Measurements from ENCODE around the gene ZACN. TPM values are rescaled to one million over a fixed set of nuclear protein-coding genes. Genes with fewer than 3 reads are reported as not detected.
A peak's percentile ranks its signal among the peaks of the same experiment; 100 is the strongest.

The ZACN gene
- total and polyA plus RNA-seq, 2 donors from 2014 or later = 0.22 TPM; not detected in 1

DNA sequence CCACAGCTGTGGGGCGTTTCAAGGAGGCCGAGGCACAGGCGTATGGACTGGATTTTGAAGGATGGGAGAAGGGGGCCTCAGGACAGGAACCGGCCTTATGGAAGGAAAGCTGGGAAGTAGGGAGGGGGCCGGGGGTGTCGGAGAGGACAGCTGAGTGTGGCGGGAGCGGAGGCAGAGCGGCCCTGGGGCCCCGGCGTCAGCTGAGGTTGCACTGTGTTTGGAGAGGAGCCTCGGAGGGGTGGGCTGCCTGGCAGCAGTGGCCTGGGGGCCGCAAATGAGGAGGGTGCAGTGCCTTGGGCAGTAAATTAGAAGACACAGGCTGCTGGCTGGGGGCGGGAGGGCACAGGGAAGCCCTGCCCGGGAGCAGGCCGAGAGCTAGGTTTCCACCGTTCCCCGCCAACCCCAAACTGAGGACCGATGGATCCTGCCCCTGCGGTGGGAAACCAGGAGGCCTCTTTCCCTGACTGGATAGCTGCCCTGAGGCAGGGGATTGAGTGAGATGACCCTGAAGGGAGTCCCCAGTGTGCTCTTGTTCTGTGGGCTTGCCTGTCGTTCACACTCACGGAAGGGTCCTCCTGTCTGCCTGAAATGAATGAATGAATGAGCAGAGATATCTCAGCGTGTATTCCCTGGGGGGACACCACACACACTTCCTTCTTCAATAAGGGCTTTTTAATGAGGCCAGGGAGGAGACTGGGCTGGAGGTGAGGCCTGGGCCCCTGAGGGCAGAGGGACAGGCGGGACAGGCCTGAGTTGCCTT is 43.6 kb downstream of the ZACN start:
- FAIRE-seq = no peak
- intact Hi-C loops (cut with DNase I) = loop anchor here (5.0 kb wide), 1 partner anchor 155 kb away; no protein-coding TSS in a partner anchor

DNA sequence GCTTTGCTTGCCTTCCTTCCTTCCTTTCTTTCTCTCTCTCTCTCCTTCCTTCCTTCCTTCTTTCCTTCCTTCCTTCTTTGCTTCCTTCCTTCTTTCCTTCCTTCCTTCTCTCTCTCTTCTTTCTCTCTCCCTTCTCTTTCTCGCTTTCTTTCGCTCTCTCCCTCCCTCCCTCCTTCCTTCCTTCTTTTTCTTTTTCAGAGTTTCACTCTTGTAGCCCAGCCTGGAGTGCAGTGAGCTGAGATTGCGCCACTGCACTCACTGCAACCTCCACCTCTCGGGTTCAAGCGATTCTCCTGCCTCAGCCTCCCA is 44.2 kb downstream of the ZACN start:
- TF ChIP-seq, protein P1, sequence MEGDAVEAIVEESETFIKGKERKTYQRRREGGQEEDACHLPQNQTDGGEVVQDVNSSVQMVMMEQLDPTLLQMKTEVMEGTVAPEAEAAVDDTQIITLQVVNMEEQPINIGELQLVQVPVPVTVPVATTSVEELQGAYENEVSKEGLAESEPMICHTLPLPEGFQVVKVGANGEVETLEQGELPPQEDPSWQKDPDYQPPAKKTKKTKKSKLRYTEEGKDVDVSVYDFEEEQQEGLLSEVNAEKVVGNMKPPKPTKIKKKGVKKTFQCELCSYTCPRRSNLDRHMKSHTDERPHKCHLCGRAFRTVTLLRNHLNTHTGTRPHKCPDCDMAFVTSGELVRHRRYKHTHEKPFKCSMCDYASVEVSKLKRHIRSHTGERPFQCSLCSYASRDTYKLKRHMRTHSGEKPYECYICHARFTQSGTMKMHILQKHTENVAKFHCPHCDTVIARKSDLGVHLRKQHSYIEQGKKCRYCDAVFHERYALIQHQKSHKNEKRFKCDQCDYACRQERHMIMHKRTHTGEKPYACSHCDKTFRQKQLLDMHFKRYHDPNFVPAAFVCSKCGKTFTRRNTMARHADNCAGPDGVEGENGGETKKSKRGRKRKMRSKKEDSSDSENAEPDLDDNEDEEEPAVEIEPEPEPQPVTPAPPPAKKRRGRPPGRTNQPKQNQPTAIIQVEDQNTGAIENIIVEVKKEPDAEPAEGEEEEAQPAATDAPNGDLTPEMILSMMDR (IDR thresholded peaks at IDR 0.05; ENCODE audit: borderline replicate concordance, extremely low read depth, insufficient read depth) = no peak
- Histone ChIP-seq H3K9ac (ENCODE audit: low read length in 3 of 3) (no peak overlapping the region), H3K36me3 (ENCODE audit: control insufficient read depth in 2 of 3, insufficient read depth in 3 of 3, low read length in 3 of 3) (no peaks in the 10 kb centered on the region), H3K27ac (ENCODE audit: low read depth in 2 of 2, low read length in 2 of 2) (no peak overlapping the region), H3K4me1 (ENCODE audit: control insufficient read depth in 2 of 3, insufficient read depth in 2 of 3, low read depth in 1 of 3, low read length in 3 of 3) (peaks cover 0 to 6% (median 0%) of the 10 kb centered on the region in 3 donors), H3K4me3 (ENCODE audit: low read length in 3 of 3) (no peak overlapping the region), H3K9me3 (ENCODE audit: control insufficient read depth in 2 of 3, insufficient read depth in 1 of 3, low read length in 3 of 3) (no peaks in the 10 kb centered on the region), H3K27me3 (ENCODE audit: control insufficient read depth, insufficient read depth, low read length) (no peaks in the 10 kb centered on the region)
- intact Hi-C loops (cut with DNase I) = loop anchor here (5.0 kb wide), 1 partner anchor 154 kb away; no protein-coding TSS in a partner anchor
- no peak for FAIRE-seq
- no peak for DNase-seq

More for the DNA sequence above, 43.6 kb downstream of the ZACN start:
- peak in 1 of 5 donors; percentile 58 for DNase-seq
- Histone ChIP-seq H3K27ac (ENCODE audit: low read depth in 2 of 2, low read length in 2 of 2) (no peak overlapping the region), H3K9ac (ENCODE audit: low read length in 3 of 3) (no peak overlapping the region), H3K36me3 (ENCODE audit: control insufficient read depth in 2 of 3, insufficient read depth in 3 of 3, low read length in 3 of 3) (no peaks in the 10 kb centered on the region), H3K9me3 (ENCODE audit: control insufficient read depth in 2 of 3, insufficient read depth in 1 of 3, low read length in 3 of 3) (no peaks in the 10 kb centered on the region), H3K4me1 (ENCODE audit: control insufficient read depth in 2 of 3, insufficient read depth in 2 of 3, low read depth in 1 of 3, low read length in 3 of 3) (peaks cover 0 to 6% (median 0%) of the 10 kb centered on the region in 3 donors), H3K27me3 (ENCODE audit: control insufficient read depth, insufficient read depth, low read length) (no peaks in the 10 kb centered on the region), H3K4me3 (ENCODE audit: low read length in 3 of 3) (no peak overlapping the region)
- TF ChIP-seq, protein P1 (IDR thresholded peaks at IDR 0.05; ENCODE audit: borderline replicate concordance, extremely low read depth, insufficient read depth) = no peak

DNA sequence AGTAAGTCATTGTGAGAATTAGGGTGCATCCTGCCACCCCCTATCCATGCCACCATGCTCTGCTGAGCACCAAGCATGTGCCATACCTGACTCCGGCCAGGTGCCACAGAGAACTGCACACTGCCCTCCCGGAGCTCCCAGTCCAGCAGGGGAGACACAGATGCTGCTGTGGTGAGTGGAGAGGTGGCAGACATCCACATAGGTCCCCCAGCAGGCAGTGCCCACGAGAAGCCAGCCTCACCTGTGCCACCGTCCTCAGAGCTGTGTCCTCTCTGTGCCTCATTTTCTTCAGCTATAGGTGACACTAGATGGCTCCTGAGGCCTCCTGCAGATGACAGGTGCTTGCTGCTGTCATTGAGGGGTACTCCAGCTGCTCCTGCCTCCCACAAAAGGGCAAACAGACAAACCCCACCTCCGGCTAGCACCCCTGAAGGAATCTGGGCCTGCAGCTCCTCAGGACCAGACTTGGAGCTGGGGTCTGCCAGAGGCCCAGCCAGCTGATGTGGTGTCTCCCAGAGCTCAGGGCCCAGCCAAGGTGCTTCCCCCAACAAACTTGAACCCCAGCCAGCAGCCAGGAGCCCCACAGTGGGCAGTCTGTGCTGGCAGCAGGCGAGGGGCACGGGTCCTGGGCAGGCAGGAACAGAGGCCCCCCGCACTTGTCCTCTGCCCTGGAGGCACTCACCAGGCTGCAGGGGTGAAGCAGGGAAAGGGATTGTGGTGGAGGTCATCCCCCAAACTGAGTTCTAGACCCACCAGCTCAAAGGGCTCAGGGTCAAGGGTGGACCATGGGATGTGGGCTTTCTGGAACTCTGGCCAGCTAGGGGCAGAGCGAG is 45.0 kb downstream of the ZACN start:
- TF ChIP-seq, protein P1 (IDR thresholded peaks at IDR 0.05; ENCODE audit: borderline replicate concordance, extremely low read depth, insufficient read depth) = no peak
- no peaks in the 10 kb centered on the region for H3K9me3 ChIP-seq (ENCODE audit: control insufficient read depth in 2 of 3, insufficient read depth in 1 of 3, low read length in 3 of 3)
- H3K4me3 ChIP-seq (ENCODE audit: low read length in 3 of 3) = no peak overlapping the region
- H3K27me3 ChIP-seq (ENCODE audit: control insufficient read depth, insufficient read depth, low read length) = no peaks in the 10 kb centered on the region
- H3K4me1 ChIP-seq (ENCODE audit: control insufficient read depth in 2 of 3, insufficient read depth in 2 of 3, low read depth in 1 of 3, low read length in 3 of 3) = peaks cover 0 to 6% (median 0%) of the 10 kb centered on the region in 3 donors
- no peak overlapping the region for H3K27ac ChIP-seq (ENCODE audit: low read depth in 2 of 2, low read length in 2 of 2)
- intact Hi-C loops (cut with DNase I) = loop anchor here (5.0 kb wide), 1 partner anchor 153 kb away; no protein-coding TSS in a partner anchor
- H3K9ac ChIP-seq (ENCODE audit: low read length in 3 of 3) = no peak overlapping the region
- FAIRE-seq = no peak
- H3K36me3 ChIP-seq (ENCODE audit: control insufficient read depth in 2 of 3, insufficient read depth in 3 of 3, low read length in 3 of 3) = no peaks in the 10 kb centered on the region
- DNase-seq = peak in 1 of 5 donors; percentile 42

All from kidney (tissue), 14 donors.